Activated CD8-positive, alpha-beta memory T cell treated with anti-CD3 and anti-CD28 coated beads for 48 hours (primary cell): ENCODE results near the gene TBC1D5.

Source experiments
- DNase-seq, 3 experiments: peaks; one replicate each; pipeline ENCODE4 v3.0.0-alpha.2; 2020; ENCODE audit warnings: low read depth in 2 of 3, low spot score in 2 of 3

Gene TBC1D5

DNA sequence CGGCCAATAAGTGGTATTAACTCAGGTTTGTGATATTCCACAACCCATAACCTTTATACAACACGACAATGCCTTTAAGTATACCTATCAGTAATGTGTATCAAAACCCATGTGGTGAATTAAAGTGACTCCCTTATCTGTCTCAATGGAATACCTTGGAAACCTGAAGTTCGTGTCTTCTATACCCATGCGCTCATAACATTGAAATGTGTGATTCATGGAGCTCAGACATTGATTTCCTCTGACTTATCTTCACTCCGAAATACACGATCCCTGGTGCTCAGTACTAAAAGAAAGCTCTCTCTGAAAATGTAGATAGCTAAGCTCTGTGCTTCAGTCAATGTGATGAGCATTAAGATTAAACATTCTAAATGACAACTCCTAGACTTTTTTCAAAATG, 140.3 kb downstream of the TBC1D5 start:
- no peak for DNase-seq

DNA sequence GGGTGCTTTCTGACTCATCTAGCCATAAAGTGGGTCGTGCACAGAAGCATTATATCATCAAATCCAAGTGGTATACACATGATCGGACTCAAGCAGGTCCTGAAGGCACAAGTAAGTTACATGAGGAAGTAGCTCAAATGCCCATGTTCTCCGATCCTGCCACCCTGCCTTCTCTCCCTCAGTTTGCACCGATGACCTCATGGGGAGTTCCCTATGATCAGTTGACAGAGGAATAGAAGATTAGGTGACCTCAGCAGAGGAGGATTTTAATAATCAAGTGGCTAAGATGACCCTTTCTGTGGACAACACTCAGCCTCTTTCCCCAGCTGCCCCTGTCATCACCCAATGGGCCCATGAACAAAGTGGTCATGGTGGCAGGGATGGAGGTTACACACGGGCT, 149.5 kb downstream of the TBC1D5 start:
- DNase-seq, result no peak

DNA sequence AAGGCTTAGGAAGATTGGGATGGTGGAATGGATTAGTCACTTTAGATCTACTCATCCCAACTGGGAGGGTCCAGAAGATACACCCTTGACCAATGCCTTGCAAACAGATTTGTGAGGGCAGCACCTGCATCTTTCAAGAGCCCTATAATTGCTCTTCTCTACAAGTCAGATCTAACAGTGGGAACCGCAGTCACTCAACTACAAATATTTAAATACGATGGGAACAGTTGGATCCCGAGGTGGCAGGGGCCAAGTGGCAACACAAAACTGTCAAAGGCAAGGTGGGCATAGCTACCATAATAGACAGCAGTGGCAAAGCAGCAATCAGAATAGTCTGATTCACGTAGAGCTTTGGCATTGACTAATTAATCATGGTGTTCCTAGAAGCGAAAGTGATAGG, 152.0 kb downstream of the TBC1D5 start:
- DNase-seq, result no peak

DNA sequence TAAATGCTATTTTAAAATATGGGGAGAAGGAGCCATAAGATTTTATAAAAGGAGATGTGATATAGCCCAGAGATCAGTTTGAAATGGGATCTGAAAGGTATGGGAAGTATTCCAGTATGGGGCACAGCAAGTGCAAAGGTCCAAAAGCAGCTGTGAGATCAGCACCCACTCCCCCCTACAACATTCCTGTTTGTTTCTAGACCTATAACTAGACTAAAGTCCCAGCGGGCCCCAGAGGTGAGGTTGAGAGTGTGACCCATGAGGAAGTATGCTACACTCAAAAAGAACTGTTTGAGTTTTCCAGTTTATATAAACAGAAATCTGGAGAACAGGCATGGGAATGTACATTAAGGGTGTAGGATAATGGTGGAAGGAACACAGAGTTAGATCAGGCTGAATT, 152.5 kb downstream of the TBC1D5 start:
- DNase-seq, result no peak

DNA sequence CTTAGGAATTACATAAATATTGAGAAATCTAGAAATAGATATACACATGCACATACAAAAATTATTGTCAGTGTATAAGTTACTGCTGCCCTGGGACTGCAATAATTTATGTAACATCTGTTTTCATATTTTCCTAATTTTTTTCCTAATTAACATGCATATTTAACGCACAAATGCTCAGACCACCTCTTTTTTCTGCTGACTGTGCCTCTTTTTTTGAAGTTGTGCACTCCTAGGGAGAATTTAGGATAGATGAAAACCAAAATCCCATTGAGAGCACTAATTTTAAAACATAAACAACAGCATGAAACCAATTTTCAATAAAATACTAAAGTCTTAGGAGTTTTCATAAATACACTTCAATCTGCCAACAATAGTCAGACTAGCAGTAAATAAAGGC, 154.0 kb downstream of the TBC1D5 start:
- DNase-seq, result no peak

- no peak for DNase-seq
Observed at GRCh38 chr3:17585394-17586325, 156.8 kb downstream of the TBC1D5 start.

DNA sequence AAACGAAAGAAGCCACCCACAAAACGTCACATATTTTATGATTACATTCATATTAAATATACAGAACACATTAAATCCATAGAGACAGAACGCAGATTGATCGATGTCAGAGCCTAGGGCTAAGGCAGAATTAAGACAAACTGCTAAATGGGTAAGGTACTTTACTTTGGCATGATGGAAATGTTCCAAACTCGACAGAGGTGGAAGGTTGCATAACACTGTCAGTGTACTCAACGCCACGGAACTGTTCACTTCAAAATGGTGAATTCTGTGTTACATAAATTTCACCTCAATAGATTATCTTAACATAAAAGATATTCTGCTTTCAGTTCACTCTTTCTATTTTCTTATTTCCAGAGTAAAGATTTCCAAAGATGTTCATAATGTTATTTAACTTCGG, 158.4 kb downstream of the TBC1D5 start:
- DNase-seq, result no peak

GRCh38 chr3:17583530-17583929, 158.9 kb downstream of the TBC1D5 start:
- DNase-seq, result no peak

DNA sequence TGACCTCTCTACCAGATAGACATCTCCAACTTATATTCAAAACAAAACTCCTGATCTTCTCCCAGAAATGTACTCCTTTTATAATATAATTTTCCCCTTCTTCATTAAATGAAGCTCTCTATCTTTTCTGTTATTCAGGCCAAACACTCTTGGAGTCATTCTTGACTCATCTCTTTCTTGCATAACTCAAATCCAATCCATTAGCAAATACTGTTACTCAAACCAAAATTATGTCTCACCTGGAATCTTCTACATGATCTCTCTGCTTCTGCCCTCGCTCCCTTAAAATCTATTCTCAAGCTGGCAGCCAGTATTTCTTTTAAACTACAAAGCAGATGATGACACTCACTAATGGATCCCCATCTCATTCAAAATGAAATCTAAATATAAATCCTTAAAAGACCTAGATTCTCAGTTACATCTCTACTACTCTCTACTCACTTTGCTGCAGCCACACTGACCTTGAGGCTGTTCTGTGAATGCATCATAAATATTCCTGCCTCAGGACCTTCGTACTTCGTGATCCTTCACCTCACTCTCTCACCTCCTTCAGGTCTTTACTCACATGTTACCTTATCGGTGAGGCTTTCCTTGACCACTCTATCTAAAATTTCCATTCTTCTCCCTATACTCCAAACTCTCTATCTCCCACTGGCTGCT, 160.9 kb downstream of the TBC1D5 start:
- no peak for DNase-seq

DNA sequence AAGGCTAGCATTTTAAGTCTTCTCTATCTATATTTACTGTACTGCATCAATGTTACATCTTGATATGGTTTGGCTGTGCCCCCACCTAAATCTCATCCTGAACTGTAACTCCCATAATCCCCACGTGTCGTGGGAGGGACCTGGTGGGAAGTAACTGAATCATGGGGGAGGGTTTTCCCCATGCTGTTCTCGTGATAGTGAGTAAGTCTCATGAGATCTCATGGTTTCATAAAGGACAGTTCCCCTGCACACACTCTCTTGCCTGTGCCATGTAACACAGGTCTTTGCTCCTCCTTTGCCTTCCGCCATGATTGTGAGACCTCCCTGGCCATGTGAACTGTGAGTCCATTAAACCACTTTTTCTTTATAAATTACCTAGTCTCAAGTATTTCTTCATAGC, 161.5 kb downstream of the TBC1D5 start:
- no peak for DNase-seq

GRCh38 chr3:17579289-17580031, 163.0 kb downstream of the TBC1D5 start:
- no peak for DNase-seq

DNA sequence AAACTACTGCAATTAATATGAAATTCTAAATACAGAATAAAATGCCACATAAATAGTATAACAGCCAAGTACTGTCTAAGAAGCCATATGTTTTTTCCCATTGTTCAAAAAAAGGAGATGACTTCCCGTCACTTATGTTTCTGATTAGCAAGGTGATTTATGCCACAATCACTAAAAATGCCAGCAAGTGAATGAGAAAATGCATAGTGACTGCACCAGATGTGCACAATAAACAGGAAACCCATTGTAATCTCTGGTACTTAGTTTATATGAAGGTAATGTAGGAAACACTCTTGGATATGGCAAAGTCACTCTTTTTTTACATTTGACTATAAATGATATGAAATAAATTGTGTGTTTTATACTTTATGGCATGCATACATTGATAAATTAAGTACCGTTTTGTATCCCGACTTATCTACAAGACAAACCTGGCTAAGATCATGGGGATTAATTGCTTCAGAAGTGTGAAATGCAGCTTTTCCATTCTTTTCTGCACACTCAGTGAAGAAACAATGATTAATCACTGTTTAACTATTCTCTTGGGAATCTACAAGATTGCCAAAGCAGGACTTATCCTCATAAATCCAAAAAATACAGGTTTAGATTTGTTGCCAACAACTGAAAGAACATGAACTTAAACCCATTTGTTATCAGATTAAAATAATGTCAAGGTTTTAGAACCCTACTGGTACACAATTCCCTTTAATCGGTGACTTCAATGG, 164.5 kb downstream of the TBC1D5 start:
- no peak for DNase-seq

DNA sequence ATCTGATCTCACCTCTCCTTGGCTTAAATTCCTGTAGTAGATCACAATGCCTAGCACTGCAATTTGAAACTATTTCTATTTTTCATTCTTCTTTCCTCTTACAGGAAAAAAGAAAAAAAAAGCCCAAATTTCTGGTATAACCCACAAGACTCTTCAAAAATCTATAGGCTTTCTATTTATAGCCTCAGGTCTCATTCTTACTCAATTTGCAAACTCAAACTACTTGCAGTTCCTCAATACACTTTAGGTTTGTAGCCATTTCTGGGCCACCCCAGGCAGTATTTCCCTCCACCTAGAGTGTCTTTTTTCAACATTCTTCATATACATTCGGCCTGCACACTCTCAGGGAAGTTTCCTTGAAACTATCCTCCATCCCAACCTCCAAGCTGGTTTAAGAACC, 169.0 kb downstream of the TBC1D5 start:
- DNase-seq, result no peak

DNA sequence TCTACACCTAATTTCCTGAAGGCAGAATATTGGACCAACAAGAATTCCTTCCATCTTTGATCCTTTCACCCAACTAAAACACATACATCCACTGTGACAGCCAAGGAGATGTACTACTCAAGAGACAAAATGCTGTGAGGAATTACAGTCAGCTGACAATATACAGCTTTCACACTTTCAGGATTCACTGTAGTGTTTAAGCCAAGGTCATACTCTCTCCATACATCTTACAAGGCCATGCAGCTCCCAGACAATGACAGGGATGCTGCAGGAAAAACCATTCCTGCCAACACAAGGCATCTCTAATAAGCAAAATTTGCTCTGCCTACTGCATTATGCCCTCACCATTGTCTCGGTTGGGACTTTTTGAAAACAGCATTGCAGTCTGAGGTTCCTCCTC, 170.7 kb downstream of the TBC1D5 start:
- no peak for DNase-seq

DNA sequence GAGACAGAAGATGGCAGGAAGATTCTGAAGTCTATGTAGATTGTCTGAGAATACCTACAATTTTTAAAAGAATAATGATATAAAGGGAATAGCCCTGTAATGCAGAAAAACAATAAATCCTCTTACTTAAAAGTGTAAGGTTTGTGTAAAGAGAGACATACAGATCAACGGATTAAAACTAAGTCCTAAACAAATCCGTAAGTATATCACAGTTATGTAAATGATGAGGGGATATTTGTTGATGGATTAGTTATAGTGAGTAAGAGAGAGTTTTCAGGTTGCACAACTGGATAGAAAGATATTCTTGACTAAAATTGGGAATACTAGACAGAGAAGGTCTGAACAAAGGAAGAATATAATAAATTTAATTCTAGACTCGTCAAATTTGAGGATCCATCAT, 179.6 kb downstream of the TBC1D5 start:
- no peak for DNase-seq

GRCh38 chr3:17558565-17558964, 183.9 kb downstream of the TBC1D5 start:
- DNase-seq, result no peak

DNA sequence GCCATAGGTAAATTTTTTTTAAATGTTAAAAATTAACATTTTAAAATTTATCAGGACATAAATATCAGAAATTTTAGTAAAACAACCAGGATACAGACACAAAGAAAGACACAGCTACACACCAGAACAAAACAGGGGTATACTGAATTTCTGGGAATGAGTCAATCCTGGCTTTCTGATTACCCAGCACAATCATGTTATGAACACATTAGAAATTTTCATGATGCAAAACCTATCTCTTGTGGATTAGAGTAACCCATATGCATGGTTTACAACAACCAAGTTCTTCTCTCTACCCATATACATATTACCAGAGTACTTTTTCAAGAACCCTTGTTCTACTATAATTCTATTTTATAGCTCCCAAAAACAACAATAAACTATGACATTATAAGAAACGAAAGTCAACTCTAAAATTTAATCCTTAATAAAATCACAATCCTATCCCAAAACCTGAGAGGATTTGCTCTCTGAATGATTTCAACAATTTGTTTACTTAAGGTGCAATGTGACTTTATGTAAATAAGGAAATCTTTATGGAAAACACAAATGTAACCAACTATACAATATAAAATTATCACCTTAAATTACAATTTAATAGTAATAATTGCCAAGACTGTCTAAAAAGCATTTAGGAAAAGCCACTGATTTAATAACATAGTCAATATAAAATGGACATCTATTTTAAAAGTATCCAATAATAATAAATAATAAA, 184.5 kb downstream of the TBC1D5 start:
- no peak for DNase-seq

GRCh38 chr3:17555525-17555924, 186.9 kb downstream of the TBC1D5 start:
- no peak for DNase-seq

DNA sequence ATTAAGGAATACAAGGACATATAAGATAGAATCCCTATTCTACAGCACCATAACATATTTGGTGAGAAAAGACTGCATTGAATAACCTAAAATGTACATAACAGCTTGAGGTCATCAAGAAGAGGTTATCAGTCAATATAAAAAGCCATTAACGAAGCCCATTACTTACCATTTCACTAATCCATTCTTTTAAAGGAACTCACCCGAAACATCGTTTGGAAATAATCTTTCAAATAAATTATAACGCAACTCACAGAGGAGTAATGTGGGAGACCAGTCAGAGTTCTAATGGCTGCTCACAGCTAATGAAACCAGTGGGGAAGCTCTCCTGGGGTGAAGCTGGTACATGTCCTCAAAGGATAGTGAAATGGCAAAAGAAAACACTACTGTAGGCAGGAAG, 188.4 kb downstream of the TBC1D5 start:
- DNase-seq, result no peak

DNA sequence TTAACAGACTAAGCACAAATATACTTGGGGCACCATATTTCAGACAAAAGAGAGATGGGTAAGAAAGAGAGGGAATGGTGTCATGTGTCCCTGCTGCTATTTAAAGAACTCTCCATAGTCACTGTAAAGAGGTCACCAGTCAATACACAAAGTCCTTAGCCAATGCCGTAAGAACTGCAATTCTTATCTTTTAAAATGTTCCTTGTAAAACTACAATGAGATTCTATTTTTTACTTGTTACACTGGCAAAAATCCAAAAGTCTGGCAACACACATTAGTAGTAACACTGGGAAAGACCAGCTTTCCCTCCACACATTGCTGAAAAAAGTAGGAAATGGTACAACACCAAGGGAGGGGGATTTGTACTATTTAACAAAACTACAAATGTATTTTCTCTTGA, 189.4 kb downstream of the TBC1D5 start:
- DNase-seq, result no peak

DNA sequence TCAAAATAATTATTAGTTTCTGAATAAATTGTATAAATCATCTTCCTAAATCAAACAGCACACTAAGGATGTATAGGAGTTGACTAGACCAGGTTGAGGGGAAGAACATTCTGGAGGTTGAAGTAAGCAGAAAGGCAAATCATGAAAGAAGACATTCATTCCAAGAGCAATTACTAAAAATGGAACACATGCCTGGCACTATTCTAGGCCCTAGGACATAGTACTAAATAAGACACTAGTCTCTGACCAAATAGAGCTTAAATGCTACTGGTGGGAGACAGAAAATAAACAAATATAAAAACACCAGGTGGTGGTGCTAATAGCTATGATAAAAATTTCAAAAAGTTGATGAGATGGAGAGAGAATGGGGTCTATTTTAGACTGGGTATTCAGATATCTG, 190.1 kb downstream of the TBC1D5 start:
- DNase-seq, result no peak
